T-helper 2 cell treated with Interferon-gamma antibody and Interleukin-4, amounts not matched to agents 100 ng/mL and 5 ng/mL, for 36 hours (primary cell): Measurements from ENCODE around the gene APOBEC3C. TPM values are rescaled to one million over a fixed set of nuclear protein-coding genes. Genes with fewer than 3 reads are reported as not detected.
"Not testable (repeated sequence)": the region's sequence is repeated elsewhere in the genome, so short reads cannot be mapped to it uniquely, and the experiment has no call there.

Experiments
- intact Hi-C: fragments of 100-400 bp; cut with micrococcal nuclease; formaldehyde crosslinking; loops from one replicate; pipeline ENCODE4 v1.15.1; 2023
- total RNA-seq: library from RNA; stranded (reverse); gene quantifications from 2 replicates; pipeline ENCODE4 v1.2.3, GENCODE V29; 2022

APOBEC3C gene
- total RNA-seq, result 97.9 and 101 TPM in 2 replicates

- intact Hi-C loops, result loop anchor here (1.0 to 10.0 kb wide), 2 partner anchors 8 to 301 kb away; partner anchors contain the start of gene RPL3
Observed at GRCh38 chr22:39013942-39014722, at the start of gene APOBEC3C. TSS of gene APOBEC3C (plus strand) at chr22:39014257. CDS start at chr22:39014363, 106 bp downstream.

- intact Hi-C loops, result no loop called here
Observed at GRCh38 chr22:38964306-38964705, 49.8 kb upstream of the APOBEC3C start.

GRCh38 chr22:38964989-38965388 is 49.1 kb upstream of the APOBEC3C start:
- intact Hi-C loops, result no loop called here

GRCh38 chr22:38965614-38966379 is 48.3 kb upstream of the APOBEC3C start:
- intact Hi-C loops, result no loop called here

- intact Hi-C loops, result no loop called here
Observed at GRCh38 chr22:38966380-38966702, 47.7 kb upstream of the APOBEC3C start.

- intact Hi-C loops, result no loop called here
Observed at GRCh38 chr22:38966942-38967341, 47.1 kb upstream of the APOBEC3C start.

GRCh38 chr22:38967451-38968450 is 46.3 kb upstream of the APOBEC3C start:
- intact Hi-C loops, result no loop called here

GRCh38 chr22:38968801-38969200 is 45.3 kb upstream of the APOBEC3C start:
- intact Hi-C loops, result no loop called here

- intact Hi-C loops, result no loop called here
Observed at GRCh38 chr22:38970551-38970950, 43.5 kb upstream of the APOBEC3C start.

- intact Hi-C loops, result no loop called here
Observed at GRCh38 chr22:38971202-38971601, 42.9 kb upstream of the APOBEC3C start.

- intact Hi-C loops, result no loop called here
Observed at GRCh38 chr22:38971791-38972190, 42.3 kb upstream of the APOBEC3C start.

GRCh38 chr22:38972558-38972957 is 41.5 kb upstream of the APOBEC3C start:
- intact Hi-C loops, result no loop called here

GRCh38 chr22:38973289-38974169 is 40.5 kb upstream of the APOBEC3C start:
- intact Hi-C loops, result loop anchor here (1.0 kb wide), 1 partner anchor 30 kb away; no protein-coding TSS in a partner anchor

- intact Hi-C loops, result no loop called here
Observed at GRCh38 chr22:38974170-38974825, 39.8 kb upstream of the APOBEC3C start.

GRCh38 chr22:38974826-38975175 is 39.3 kb upstream of the APOBEC3C start:
- intact Hi-C loops, result no loop called here

GRCh38 chr22:38977289-38977688 is 36.8 kb upstream of the APOBEC3C start:
- intact Hi-C loops, result not testable (repeated sequence)

- intact Hi-C loops, result loop anchor here (5.0 kb wide), 1 partner anchor 108 kb away; the partner anchor contains the start of gene CBX6
Observed at GRCh38 chr22:38980587-38980986, 33.5 kb upstream of the APOBEC3C start.

- intact Hi-C loops, result loop anchor here (5.0 kb wide), 1 partner anchor 109 kb away; the partner anchor contains the start of gene CBX6
Observed at GRCh38 chr22:38981005-38981991, 32.8 kb upstream of the APOBEC3C start.
